HL-60 (cell line): ENCODE data around the gene SLC5A5.

Source experiments
- CTCF ChIP-seq: IDR thresholded peaks from one replicate; pipeline ENCODE4 v1.5.1; 2011; ENCODE audit warnings: low read length, control low read depth, inconsistent platforms; ENCODE audit not compliant: insufficient read depth
- GABPA ChIP-seq: IDR thresholded peaks from 2 replicates; pipeline ENCODE4 v1.6.1; 2012; ENCODE audit warnings: low read depth
- POLR2AphosphoS5 ChIP-seq: IDR thresholded peaks from 2 replicates; pipeline ENCODE4 v1.6.1; 2012; ENCODE audit warnings: low read depth
- REST ChIP-seq: IDR thresholded peaks from 2 replicates; pipeline ENCODE4 v1.6.1; 2012; ENCODE audit warnings: low read depth; ENCODE audit not compliant: insufficient replicate concordance
- SPI1 ChIP-seq: IDR thresholded peaks from 2 replicates; pipeline ENCODE4 v1.6.1; 2012; ENCODE audit warnings: low read depth, mild to moderate bottlenecking, borderline replicate concordance

GRCh38 chr19:17908244-17908643 lies 36.5 kb downstream of the SLC5A5 start:
- no peak for TF ChIP-seq CTCF
- no peak for TF ChIP-seq GABPA
- TF ChIP-seq POLR2AphosphoS5, result no peak
- no peak for TF ChIP-seq REST
- no peak for TF ChIP-seq SPI1
